Nephron progenitor cell (in vitro differentiated cells): ENCODE measurements around the gene DBP.
"Not testable (repeated sequence)": the region's sequence is repeated elsewhere in the genome, so short reads cannot be mapped to it uniquely, and the experiment has no call there.

Source experiments
- DNase-seq: peaks from one replicate; pipeline ENCODE4 v3.0.0; 2021
- H3K27ac Mint-ChIP-seq: 2 replicates; pipeline ENCODE4 v1.8.0; 2021; ENCODE audit warnings: mild to moderate bottlenecking, moderate library complexity, mixed read lengths
- H3K27me3 Mint-ChIP-seq: 2 replicates; pipeline ENCODE4 v1.8.0; 2021; ENCODE audit warnings: mild to moderate bottlenecking, low read depth, mixed read lengths; ENCODE audit not compliant: poor library complexity
- H3K36me3 Mint-ChIP-seq: 2 replicates; pipeline ENCODE4 v1.8.0; 2021; ENCODE audit warnings: low read depth, mixed read lengths
- H3K4me1 Mint-ChIP-seq: 2 replicates; pipeline ENCODE4 v1.8.0; 2021; ENCODE audit warnings: mixed read lengths
- H3K4me3 Mint-ChIP-seq: 2 replicates; pipeline ENCODE4 v1.8.0; 2021; ENCODE audit warnings: mild to moderate bottlenecking, moderate library complexity, mixed read lengths
- H3K9me3 Mint-ChIP-seq: 2 replicates; pipeline ENCODE4 v1.8.0; 2021; ENCODE audit warnings: mild to moderate bottlenecking, moderate library complexity, mixed read lengths
- CTCF ChIP-seq: fragments of 200-600 bp; sonication (generic); IDR thresholded peaks from 2 replicates; pipeline ENCODE4 v1.5.0; 2021; ENCODE audit warnings: antibody characterized with exemption

Gene DBP

DNA sequence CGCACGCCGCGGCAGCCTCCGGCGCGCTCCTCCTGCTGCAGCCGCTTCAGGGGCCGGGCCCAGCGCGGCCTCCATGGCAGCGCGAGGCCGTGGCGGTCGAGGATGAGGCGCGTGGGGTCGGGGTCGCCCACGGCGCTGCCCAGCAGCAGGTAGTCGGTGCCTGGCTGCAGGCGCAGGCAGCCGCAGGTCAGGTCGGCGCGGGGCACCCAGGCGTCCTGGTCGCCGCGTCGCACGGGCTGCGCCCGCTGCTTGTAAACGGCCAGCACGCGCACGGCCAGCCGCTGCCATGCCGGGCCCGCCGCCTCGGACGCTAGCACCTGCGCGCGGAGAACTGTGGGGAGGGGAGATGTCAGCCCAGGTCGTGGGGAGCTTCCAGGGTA lies 24.5 kb upstream of the DBP start:
- peaks cover 11% of the 10 kb centered on the region for H3K27me3 Mint-ChIP-seq
- no peak overlapping the region for H3K27ac Mint-ChIP-seq
- no peaks in the 10 kb centered on the region for H3K9me3 Mint-ChIP-seq
- no peaks in the 10 kb centered on the region for H3K36me3 Mint-ChIP-seq
- no peak for TF ChIP-seq CTCF
- no peak for DNase-seq
- peaks cover 27% of the 10 kb centered on the region for H3K4me1 Mint-ChIP-seq
- no peak overlapping the region for H3K4me3 Mint-ChIP-seq

GRCh38 chr19:48660852-48661710 lies 23.9 kb upstream of the DBP start:
- Mint-ChIP-seq H3K36me3 (no peaks in the 10 kb centered on the region), H3K4me3 (no peak overlapping the region), H3K27me3 (peaks cover 11% of the 10 kb centered on the region), H3K4me1 (peaks cover 29% of the 10 kb centered on the region), H3K9me3 (no peaks in the 10 kb centered on the region), H3K27ac (no peak overlapping the region)
- no peak for TF ChIP-seq CTCF
- peak; percentile 47 for DNase-seq

GRCh38 chr19:48659768-48660167 lies 22.6 kb upstream of the DBP start:
- Mint-ChIP-seq H3K27me3 (peaks cover 11% of the 10 kb centered on the region), H3K4me3 (no peak overlapping the region), H3K36me3 (no peaks in the 10 kb centered on the region), H3K4me1 (peaks cover 29% of the 10 kb centered on the region), H3K9me3 (no peaks in the 10 kb centered on the region), H3K27ac (no peak overlapping the region)
- no peak for TF ChIP-seq CTCF
- DNase-seq: no peak

GRCh38 chr19:48658483-48658882 lies 21.3 kb upstream of the DBP start:
- peak overlapping the region; percentile 2 for H3K27ac Mint-ChIP-seq
- H3K4me1 Mint-ChIP-seq: peaks cover 36% of the 10 kb centered on the region
- no peak for DNase-seq
- peaks cover 11% of the 10 kb centered on the region for H3K27me3 Mint-ChIP-seq
- no peaks in the 10 kb centered on the region for H3K9me3 Mint-ChIP-seq
- H3K36me3 Mint-ChIP-seq: no peaks in the 10 kb centered on the region
- no peak overlapping the region for H3K4me3 Mint-ChIP-seq
- TF ChIP-seq CTCF: no peak

DNA sequence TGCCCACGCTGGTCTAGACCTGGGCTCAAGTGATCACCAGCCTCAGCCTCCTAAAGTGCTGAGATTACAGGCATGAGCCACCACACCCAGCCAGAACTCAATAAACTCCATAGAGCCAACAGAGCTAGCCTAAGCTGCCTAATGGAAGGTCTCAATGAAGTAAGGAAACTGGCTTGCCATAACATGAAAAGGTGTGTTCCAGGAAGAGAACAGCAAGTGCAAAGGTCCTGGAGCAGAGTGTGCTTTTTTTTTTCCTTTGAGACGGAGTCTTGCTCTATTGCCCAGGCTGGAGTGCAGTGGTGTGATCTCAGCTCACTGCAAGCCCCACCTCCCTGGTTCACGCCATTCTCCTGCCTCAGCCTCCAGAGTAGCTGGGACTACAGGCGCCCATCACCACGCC lies 20.6 kb upstream of the DBP start:
- H3K36me3 Mint-ChIP-seq, DNase-seq, H3K9me3 Mint-ChIP-seq, H3K4me3 Mint-ChIP-seq, H3K27ac Mint-ChIP-seq: not testable (repeated sequence)
- H3K27me3 Mint-ChIP-seq: peaks cover 11% of the 10 kb centered on the region
- peaks cover 32% of the 10 kb centered on the region for H3K4me1 Mint-ChIP-seq

GRCh38 chr19:48656840-48657474 lies 19.8 kb upstream of the DBP start:
- no peaks in the 10 kb centered on the region for H3K9me3 Mint-ChIP-seq
- H3K27ac Mint-ChIP-seq: no peak overlapping the region
- H3K27me3 Mint-ChIP-seq: peaks cover 11% of the 10 kb centered on the region
- peaks cover 26% of the 10 kb centered on the region for H3K4me1 Mint-ChIP-seq
- no peak for DNase-seq
- no peak overlapping the region for H3K4me3 Mint-ChIP-seq
- TF ChIP-seq CTCF: no peak
- H3K36me3 Mint-ChIP-seq: no peaks in the 10 kb centered on the region
